Astrocyte of the spinal cord (primary cell): ENCODE measurements around the gene NDST1.
A peak's percentile ranks its signal among the peaks of the same experiment; 100 is the strongest.

Experiments
- DNase-seq: peaks from one replicate; pipeline ENCODE4 v3.0.0; 2011; ENCODE audit warnings: low read depth, low spot score
- H3K4me3 ChIP-seq: 2 replicates; pipeline ENCODE4 v1.5.1; 2011; ENCODE audit warnings: low read depth, mild to moderate bottlenecking, low read length, moderate library complexity
- in situ Hi-C: cut with HindIII; loops from 2 replicates; pipeline ENCODE4 v1.10.0; 2017; ENCODE audit warnings: low sequenced_read_pairs
- TF ChIP-seq, protein P1 (sequence below): IDR thresholded peaks from 2 replicates; pipeline ENCODE4 v1.5.1; 2012; ENCODE audit warnings: low read depth, mild to moderate bottlenecking, low read length, inconsistent platforms

Gene NDST1

DNA sequence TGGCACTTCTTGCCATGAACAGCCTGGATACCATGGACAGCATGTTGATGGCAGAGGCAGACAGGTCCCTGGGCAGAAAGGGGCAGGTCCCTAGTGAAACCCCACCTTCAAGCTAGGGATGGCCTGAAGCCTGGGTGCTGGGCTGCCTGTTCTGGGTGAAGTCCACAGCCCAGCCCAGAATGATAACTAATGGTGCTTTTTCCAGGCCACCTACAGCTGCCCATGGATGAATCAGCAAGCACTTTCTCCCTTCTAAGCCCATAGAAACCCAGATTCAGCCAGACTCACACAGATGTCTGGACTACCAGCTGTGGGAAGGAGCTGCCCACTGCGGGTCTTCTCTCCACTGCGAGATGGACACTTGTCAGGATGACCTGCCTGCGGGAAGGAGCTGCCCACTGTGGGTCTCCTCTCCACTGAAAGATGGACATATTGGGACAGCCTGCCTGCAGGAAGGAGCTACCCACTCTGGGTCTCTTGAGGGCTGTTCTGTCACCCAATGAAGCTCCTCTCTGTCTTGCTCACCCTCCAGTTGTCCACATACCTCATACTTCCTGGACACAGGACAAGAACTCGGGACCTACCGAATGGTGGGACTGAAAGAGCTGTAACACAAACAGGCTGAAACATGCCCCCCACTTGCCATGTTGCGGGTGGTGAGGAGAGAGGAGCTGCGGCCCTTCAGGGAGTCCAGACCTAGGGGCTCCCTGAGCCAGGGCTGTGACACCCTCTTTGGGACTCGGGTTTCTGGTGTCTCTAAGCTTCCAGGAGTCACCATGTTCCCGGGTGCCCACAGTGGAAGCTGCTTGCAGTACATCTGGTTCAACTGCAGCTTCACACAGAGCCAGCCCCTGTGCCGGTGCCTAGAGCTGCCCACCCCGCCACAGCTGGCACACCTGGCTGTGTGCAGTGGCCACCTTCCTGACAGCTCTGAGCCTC is 71.8 kb downstream of the NDST1 start:
- TF ChIP-seq, protein P1, sequence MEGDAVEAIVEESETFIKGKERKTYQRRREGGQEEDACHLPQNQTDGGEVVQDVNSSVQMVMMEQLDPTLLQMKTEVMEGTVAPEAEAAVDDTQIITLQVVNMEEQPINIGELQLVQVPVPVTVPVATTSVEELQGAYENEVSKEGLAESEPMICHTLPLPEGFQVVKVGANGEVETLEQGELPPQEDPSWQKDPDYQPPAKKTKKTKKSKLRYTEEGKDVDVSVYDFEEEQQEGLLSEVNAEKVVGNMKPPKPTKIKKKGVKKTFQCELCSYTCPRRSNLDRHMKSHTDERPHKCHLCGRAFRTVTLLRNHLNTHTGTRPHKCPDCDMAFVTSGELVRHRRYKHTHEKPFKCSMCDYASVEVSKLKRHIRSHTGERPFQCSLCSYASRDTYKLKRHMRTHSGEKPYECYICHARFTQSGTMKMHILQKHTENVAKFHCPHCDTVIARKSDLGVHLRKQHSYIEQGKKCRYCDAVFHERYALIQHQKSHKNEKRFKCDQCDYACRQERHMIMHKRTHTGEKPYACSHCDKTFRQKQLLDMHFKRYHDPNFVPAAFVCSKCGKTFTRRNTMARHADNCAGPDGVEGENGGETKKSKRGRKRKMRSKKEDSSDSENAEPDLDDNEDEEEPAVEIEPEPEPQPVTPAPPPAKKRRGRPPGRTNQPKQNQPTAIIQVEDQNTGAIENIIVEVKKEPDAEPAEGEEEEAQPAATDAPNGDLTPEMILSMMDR = no peak
- in situ Hi-C loops = no loop called here
- H3K4me3 ChIP-seq = no peak overlapping the region
- DNase-seq = peak; percentile 32

DNA sequence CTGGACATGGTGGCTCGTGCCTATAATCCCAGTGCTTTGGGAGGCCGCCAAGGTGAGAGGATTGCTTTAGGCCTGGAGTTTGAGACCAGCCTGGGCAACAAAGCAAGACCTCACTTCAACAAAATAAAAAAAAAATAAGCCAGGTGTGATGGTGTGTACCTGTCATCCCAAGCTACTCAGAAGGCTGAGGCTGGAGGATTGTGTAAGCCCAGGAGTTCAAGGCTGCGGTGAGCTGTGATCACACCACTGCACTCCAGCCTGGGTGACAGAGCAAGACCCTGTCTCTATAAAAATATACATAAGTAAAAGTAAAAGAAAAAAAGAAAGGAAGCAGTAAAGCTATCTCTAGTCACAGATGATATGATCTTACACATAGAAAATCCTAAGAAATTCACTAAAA is 73.0 kb downstream of the NDST1 start:
- no peak for DNase-seq
- TF ChIP-seq, protein P1 = no peak
- H3K4me3 ChIP-seq = no peak overlapping the region
- in situ Hi-C loops = no loop called here

DNA sequence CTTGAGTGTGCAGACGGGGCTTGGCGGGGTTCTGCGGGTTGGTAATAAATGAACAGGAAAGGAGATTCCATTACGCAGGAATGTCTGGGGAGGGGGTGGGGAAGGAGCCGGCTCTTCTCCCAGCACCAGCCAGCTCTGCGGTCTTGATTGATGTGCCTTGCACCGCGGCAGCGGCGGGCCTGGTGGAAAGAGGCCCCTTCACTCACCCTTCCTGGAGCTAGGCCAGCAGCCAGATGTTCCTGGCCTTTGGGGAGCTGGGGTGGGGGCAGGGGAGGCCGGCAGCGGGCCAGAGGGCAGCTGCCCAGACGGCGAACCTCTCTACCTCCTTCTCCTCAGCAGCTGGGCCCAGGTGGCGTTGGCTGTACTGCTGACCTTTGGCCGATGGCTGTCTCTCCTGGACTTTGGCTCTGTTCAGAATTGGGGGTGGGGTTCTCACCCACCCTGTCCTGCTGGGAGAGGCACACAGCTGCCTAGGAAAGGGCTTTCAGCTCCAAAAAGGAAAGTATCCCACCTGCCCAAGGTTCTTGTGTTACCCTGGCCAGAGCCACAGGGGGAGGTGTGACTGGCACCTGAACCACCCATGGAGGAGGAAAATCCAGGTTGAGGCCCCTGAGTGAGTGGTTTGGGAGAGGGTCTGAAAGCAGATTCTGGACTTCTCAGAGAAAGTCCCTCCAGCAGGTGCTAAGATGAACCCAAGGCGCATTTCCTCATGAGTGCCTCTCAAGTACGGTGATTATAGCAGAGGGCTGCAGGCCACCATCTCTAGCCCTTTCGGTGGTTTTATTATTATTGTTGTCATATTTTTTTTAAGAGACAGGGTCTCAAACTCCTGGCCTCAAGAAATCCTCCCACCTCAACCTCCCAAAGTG is 74.5 kb downstream of the NDST1 start:
- TF ChIP-seq, protein P1 = no peak
- in situ Hi-C loops = no loop called here
- no peak overlapping the region for H3K4me3 ChIP-seq
- DNase-seq = peak; percentile 64

DNA sequence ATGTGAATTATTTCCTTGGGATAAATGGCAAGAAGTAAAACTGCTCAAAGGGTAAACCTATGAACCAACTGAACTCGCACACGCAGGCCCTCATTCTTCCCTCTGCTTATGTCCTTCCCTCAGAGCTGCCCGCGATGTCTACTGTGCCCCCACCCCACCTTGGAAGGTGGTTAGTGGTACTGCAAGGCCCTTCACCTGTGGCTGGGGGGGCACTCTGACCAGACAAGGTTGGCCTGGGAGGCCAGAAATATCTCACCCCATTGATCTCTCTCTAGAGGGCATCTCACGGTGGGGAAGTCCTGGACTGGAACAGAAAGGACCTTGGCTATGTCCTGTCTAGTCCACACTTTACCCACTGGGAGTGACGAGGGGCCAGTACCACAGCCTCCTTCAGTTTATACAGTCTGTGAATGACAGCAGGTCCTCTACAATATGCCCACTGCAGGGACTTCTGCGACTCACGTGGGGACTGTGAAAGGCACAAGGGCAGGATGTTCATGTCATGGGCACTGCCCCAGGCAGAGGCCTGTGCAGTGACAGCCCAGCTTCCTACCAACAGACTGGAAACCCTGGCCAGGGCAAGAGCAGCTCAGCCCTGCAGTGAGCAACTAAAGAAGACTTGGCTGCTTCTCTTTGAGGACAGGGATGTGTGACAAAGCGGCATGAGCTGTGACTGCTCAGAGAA is 75.8 kb downstream of the NDST1 start:
- no peak overlapping the region for H3K4me3 ChIP-seq
- TF ChIP-seq, protein P1 = no peak
- in situ Hi-C loops = no loop called here

DNA sequence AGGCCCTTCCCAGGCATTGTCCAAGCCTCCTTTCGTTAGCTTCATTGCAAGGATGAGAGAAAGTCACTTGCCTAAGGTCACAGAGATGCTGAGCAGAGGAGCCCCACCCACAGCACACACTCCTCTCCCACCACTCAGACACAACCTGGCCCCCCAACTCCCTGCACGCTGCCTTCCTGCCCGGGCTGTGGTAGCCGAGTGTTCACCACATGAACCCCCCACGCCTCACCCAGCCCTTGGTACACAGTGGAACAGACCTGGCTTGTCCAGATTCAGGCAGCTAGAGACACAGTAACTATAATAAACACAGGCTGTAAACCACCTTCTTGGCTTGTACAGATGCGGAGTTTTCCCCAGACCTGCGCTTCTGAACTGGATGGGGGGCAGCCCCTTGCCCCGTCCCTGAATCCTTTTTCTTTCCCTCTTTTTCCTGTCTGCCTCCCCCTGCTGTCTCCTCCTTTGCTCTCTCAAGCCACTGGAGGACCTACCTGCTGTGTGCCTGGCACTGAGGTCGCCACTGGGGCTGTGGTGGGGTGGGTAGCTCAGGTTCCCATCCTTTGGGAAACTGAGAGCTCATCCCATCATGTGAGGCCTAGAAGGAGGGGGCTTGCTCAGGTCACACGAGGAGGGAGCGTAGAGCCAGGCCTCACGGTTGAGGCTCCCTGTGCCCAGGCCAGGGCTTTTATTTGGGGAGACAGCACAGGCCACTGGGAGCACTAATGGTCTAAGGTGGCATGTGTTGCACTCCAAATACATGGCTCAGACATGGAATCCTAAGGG is 76.8 kb downstream of the NDST1 start:
- DNase-seq = no peak
- in situ Hi-C loops = no loop called here
- H3K4me3 ChIP-seq = no peak overlapping the region
- TF ChIP-seq, protein P1 = no peak

More for the DNA sequence above, 75.8 kb downstream of the NDST1 start:
- no peak for DNase-seq
